GM19372 (cell line): ENCODE results near the gene SUGP2.

Experiments used
- ATAC-seq: cut with Tn5 transposase; IDR thresholded peaks from one replicate; pipeline ENCODE4 v1.9.1; 2021; ENCODE audit warnings: mild to moderate bottlenecking, low read depth, moderate library complexity; ENCODE audit not compliant: unreplicated experiment

SUGP2 gene

GRCh38 chr19:19033426-19034203, at the start of gene SUGP2, which contains the start of gene ARMC6:
Gene SUGP2 (minus strand): TSS chr19:19033517. CDS start chr19:19031071, 2,446 bp downstream.
Gene ARMC6 (plus strand): TSS chr19:19033603. CDS start chr19:19034210, 607 bp downstream.
- peak; percentile 71 for ATAC-seq

- no peak for ATAC-seq
Observed at GRCh38 chr19:19081642-19082151, 48.4 kb upstream of the SUGP2 start.

GRCh38 chr19:19079571-19079970, 46.3 kb upstream of the SUGP2 start:
- no peak for ATAC-seq

- ATAC-seq: no peak
Observed at GRCh38 chr19:19078801-19079200, 45.5 kb upstream of the SUGP2 start.

GRCh38 chr19:19077103-19077502, 43.8 kb upstream of the SUGP2 start:
- ATAC-seq: no peak

GRCh38 chr19:19076476-19076875, 43.2 kb upstream of the SUGP2 start:
- ATAC-seq: no peak

GRCh38 chr19:19075126-19075525, 41.8 kb upstream of the SUGP2 start:
- ATAC-seq: no peak

GRCh38 chr19:19074196-19074882, 41.0 kb upstream of the SUGP2 start:
- no peak for ATAC-seq

- no peak for ATAC-seq
Observed at GRCh38 chr19:19071897-19072296, 38.6 kb upstream of the SUGP2 start.

- ATAC-seq: no peak
Observed at GRCh38 chr19:19068659-19069654, 35.6 kb upstream of the SUGP2 start.

- no peak for ATAC-seq
Observed at GRCh38 chr19:19067276-19068072, 34.2 kb upstream of the SUGP2 start.

- ATAC-seq: no peak
Observed at GRCh38 chr19:19064811-19065745, 31.8 kb upstream of the SUGP2 start.

GRCh38 chr19:19064098-19064722, 30.9 kb upstream of the SUGP2 start:
- ATAC-seq: no peak

- peak; percentile 89 for ATAC-seq
Observed at GRCh38 chr19:19063183-19064097, 30.1 kb upstream of the SUGP2 start, which contains the start of gene SLC25A42. Gene SLC25A42 (plus strand): TSS chr19:19063994. CDS start chr19:19096125, 32,131 bp downstream.

- ATAC-seq: no peak
Observed at GRCh38 chr19:19062454-19063182, 29.3 kb upstream of the SUGP2 start.

- no peak for ATAC-seq
Observed at GRCh38 chr19:19061506-19061905, 28.2 kb upstream of the SUGP2 start.
